8988T (cell line): ENCODE results near the gene SLC7A4.
"Not testable (repeated sequence)": the region's sequence is repeated elsewhere in the genome, so short reads cannot be mapped to it uniquely, and the experiment has no call there.

ENCODE experiments used
- DNase-seq: peaks from one replicate; pipeline ENCODE4 v3.0.0; 2011

SLC7A4 gene

GRCh38 chr22:21042978-21043859 lies 10.9 kb upstream of the SLC7A4 start:
- DNase-seq: no peak

GRCh38 chr22:21041937-21042336 lies 9.6 kb upstream of the SLC7A4 start:
- DNase-seq: no peak

- DNase-seq: not testable (repeated sequence)
Observed at GRCh38 chr22:21039158-21039557, 6.8 kb upstream of the SLC7A4 start.

GRCh38 chr22:21038405-21038804 lies 6.0 kb upstream of the SLC7A4 start:
- DNase-seq: no peak

- no peak for DNase-seq
Observed at GRCh38 chr22:21034989-21035388, 2.6 kb upstream of the SLC7A4 start.

GRCh38 chr22:21033895-21034294 lies 1.5 kb upstream of the SLC7A4 start:
- no peak for DNase-seq

GRCh38 chr22:21032868-21033688 lies 717 bp upstream of the SLC7A4 start:
- no peak for DNase-seq

GRCh38 chr22:21031545-21032036 lies 770 bp downstream of the SLC7A4 start:
- no peak for DNase-seq

GRCh38 chr22:21030621-21031544 lies 1.5 kb downstream of the SLC7A4 start:
- no peak for DNase-seq

GRCh38 chr22:21030032-21030431 lies 2.3 kb downstream of the SLC7A4 start:
- no peak for DNase-seq

GRCh38 chr22:21029486-21030025 lies 2.8 kb downstream of the SLC7A4 start:
- DNase-seq: no peak

GRCh38 chr22:21028277-21029251 lies 3.8 kb downstream of the SLC7A4 start:
- DNase-seq: no peak

GRCh38 chr22:21026783-21027692 lies 5.3 kb downstream of the SLC7A4 start:
- no peak for DNase-seq

GRCh38 chr22:21025763-21026755 lies 6.3 kb downstream of the SLC7A4 start:
- no peak for DNase-seq

GRCh38 chr22:21025266-21025665 lies 7.1 kb downstream of the SLC7A4 start:
- DNase-seq: no peak

GRCh38 chr22:21022955-21023614 lies 9.3 kb downstream of the SLC7A4 start:
- DNase-seq: no peak

- DNase-seq: no peak
Observed at GRCh38 chr22:21022507-21022906, 9.9 kb downstream of the SLC7A4 start.

GRCh38 chr22:21020802-21021429 lies 11.4 kb downstream of the SLC7A4 start:
- DNase-seq: peak; percentile 79
